Glomerular visceral epithelial cell (primary cell): ENCODE results near the gene TMEM169.
"Not testable (repeated sequence)": the region's sequence is repeated elsewhere in the genome, so short reads cannot be mapped to it uniquely, and the experiment has no call there.

Experiments used
- DNase-seq: peaks from one replicate; pipeline ENCODE4 v3.0.0-alpha.2; 2016; ENCODE audit errors: extremely low spot score

The TMEM169 gene

DNA sequence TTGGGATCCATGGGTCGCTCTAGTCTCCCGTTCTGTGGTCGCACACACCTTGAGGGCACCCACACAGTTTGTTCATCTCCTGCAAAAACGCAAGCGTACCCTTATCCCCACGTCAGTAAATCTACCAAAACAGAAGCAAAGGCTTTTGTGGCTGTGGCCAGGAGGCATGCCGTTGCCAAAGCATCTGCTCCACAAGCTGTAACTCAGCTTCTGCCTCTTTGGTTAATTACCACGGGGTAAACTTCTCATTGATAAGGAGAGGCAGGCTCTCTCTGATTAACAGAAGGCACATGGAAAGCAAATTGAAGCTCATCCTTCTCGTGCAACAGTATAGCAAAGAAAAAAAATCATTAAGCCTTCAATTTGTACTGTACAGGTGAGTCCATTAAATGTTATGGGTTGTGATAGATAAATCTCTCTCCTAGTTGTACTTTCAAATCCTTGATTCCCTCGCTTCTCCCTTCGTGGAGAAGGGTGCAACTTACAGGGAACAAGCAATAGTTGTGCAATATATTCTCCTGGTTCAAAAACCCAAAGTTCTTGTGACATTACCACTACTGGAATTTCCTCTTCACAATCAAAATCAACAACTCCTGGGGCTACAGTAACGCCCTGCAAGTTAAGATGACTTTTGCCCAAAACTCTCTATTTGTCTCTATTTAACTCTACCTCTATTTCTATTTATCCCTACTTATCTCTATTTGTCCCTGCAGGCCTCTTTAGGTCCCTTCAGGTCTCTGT lies 10.4 kb upstream of the TMEM169 start:
- no peak for DNase-seq

DNA sequence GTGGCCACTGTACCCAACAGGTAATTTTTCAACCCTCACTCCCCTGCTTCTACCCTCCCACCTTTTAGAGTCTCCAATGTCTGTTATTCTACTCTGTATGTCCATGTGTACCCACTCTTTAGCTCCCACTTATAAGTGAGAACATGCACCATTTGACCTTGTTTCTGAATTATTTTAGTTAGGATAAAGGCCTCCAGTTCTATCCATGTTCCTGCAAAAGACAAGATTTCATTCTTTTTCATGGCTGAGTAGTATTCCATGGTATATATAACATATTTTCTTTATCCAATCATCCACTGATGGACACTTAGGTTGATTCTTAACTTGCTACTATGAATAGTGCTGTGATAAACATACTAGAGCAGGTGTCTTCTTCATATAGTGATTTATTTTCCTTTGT lies 9.2 kb upstream of the TMEM169 start:
- no peak for DNase-seq

DNA sequence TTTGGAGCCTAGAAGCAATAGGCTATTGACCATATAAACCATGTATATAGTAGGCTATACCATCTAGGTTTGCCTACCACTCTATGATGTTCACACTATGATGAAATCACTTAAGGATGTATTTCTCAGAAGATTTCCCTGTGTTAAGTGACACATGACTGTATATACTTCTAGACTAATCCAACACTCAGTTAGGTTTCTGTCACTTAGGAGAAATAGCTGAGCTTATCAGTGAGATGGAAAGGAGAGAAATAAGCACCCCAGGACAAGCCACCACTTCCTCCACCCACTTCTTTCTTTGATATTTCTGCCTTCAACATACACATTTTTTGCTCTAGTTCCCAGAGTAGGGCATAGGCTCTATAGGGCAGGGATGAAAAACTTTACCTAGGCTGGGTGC lies 7.9 kb upstream of the TMEM169 start:
- DNase-seq = no peak

DNA sequence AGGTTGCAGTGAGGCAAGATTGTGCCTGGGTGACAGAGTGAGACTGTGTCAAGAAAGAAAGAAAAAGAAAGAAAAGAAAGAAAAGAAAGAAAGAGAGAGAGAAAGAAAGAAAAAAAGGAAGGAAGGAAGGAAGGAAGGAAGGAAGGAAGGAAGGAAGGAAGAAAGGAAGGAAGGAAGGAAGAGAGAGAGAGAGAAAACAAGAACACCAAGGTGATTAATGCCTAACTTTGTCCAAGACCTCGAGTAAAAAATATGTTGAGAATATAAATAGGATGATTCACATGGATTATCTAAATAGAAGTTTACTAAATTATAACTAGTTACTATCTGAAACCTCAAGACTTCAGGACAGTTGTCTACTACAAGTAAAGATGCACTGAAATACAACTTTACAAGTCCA lies 7.3 kb upstream of the TMEM169 start:
- no peak for DNase-seq

DNA sequence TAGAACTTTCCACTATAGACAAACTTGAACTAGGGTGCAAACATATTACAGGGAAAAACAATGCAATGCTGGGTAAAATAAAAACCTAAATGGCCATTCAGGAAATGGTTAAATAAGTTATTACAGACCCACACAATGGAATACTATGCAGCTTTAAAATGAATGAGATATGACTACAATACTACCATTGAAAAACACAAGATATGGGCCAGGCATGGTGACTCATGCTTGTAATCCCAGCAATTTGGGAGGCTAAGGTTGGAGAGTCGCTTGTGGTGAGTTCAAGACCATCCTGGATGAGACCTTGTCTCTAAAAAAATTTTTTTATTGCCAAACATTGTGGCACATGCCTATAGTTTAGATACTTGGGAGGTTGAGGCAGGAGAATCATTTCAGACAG lies 6.9 kb upstream of the TMEM169 start:
- DNase-seq = no peak

DNA sequence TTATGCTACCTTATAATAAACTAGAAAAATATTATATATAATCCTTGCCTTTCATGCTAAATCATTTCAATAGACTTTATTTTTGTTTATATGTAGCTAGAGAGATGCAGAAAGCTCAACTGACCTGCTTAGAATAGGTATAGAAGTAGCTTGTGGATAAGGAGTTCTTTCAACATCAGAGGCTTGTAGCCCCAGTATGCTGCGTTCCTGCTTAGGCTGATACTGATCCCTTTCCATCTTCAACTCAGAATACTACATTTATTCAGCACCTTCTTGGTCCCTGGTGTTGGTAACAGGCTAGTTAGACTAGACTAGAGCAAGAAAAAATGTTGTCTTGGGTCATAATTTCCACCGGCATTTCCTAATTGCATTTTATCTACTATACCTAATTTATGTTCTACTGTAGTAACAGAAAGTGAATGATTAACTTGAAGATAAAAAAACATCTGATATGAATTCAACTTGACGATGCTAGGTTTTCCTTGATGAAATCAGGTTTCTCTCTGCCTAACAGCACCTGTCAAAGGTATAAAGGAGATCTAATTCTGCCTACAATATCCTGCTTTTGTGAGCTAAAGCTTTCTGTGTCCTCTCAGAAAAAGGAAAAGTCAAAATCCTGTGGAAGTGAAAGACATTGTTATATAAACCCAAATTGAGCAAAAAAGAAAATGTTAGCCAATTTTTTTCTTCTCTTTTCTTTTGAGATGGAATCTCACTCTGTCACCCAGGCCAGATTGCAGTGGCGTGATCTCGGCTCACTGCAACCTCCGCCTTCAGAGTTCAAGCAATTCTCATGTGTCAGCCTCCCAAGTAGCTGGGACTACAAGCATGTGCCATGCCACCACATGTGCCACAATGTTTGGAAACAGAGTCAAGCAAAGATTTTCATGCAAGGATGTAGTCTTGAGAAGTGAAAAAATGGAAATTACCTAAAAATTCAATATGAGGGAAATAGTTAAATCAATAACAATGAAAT lies 5.9 kb upstream of the TMEM169 start:
- DNase-seq = no peak

DNA sequence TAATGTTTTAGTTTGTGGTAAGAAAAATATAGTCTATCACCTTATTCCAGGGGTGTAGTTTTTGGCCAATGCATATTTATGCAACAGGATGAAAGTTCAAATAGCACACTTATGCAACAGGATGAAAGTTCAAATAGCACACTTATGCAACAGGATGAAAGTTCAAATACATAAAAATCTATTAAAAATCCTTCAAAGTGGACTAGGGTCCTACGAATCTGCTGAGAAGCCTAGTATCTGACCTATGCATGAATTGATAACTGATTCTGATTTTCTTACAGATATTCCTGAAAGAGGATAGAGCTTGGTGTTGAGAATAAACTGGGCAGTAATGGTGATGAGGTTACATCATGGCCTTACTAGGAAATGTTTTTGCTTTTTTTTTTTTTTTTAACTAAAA lies 2.9 kb upstream of the TMEM169 start:
- no peak for DNase-seq

DNA sequence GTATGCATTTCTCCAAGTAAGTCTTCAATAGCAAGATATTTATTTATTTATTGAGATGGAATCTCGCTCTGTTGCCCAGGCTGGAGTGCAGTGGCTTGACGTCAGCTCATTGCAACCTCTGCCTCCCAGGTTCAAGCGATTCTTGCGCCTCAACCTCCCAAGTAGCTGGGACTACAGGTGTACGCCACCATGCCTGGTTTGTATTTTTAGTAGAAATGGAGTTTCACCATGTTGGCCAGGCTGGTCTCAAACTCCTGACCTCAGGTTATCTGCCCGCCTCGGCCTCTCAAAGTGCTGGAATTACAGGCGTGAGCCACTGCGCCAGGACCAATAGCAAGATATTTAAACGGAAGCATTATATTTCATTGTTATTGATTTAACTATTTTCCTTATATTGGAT lies 1.7 kb upstream of the TMEM169 start:
- DNase-seq = not testable (repeated sequence)

DNA sequence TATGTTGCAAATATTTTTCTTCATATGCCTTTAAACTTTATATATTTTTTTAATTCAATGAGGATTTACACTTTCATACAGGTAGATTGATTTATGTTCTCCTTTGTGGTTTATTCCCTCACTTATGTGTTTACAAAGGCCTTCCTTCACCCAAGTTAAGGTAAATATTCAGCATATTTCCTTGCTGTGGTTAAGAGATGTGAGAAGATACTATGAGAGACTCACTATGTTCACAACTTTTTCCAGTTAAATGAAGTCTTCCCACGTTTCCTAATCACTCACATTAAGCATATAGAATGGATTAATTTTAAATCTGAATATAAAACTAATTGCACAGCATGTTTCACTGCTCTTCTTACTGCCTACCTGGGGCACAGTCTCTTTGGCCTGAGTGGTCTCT lies 707 bp upstream of the TMEM169 start:
- no peak for DNase-seq

DNA sequence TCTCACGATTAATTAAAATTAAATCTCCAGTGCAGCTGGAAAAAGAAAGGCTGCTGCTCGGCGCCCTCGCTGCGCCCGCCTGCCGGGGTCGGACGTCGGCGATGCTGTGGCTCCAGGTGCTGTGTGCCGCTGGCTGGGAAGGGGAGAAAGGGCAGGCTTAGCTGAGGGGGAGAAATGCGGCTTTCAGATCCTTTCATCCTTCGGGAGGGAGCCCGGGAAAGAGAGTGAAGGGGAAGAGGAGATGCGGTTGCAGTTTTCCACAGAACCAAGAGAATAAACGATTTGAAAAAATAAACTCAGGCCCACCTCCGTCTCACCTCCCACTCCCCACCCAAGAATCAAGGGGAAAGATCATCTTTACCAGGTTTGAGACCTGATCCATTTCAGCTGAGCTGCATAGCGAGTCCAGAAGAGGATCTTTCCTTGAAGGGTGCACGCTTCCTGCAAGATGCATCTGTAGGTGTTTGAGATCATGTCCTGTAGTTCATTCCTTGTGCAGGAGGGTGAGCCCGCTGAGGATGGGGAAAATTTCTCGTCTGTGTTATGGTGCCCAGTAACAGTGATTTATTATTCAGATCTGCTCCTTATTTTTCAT lies 495 bp downstream of the TMEM169 start:
- peak; percentile 24 for DNase-seq

DNA sequence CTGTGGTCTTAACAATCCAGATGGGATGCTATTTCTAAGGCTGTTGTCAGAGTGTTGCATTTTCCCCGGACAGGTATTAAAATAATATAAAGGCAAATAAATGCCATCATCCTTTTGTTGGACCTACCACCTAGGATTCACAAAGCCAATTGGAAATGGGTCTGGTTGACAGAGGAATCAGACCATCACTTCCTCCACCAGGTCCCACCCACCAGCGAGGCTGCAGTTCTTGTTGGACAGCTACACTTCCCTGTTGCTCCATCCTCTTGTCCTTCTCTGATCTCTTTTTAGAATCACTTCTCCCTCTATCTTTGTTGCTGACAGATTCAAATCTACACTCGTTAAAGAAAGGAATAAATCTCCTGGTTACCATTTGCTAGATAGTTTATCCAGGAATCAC lies 1.1 kb downstream of the TMEM169 start:
- DNase-seq = peak; percentile 50

DNA sequence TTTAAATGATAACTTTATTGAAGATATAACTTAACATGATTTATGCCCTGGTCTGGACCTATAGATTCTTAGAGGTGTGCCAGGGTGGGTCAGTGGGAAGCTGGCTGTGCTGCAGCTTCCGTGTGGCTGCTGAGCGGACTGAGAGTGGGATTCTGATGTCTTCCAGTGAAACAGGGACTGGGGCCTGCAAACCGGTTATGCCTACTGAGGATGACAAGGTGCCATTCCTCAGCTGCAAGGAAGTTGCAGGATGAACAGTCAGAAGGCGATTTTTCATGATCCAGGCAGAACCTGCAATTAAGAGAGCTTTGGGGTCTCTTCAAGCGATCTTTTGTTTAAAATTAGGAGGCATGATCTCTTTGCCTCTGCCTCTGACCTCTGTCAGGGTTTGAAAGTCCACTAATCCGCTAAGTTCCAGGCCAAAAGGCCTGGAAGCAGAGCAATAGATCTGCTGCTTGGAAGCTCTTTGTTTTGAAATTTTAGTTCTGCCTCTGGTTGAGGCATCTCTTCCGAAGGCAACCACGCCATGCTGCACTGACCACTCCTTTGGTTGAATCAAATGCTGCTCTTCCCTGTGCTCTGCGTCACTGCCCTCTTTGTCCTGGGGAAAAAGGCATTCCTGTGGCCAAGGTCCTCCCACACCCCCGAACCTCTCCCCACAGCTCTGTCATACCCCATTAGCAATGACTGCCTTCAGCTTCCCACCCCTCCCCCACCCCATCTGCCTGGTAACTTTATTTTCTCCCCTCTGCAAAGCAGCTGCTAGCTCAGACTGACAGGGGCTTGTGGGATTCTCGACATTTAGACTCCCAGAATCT lies 2.0 kb downstream of the TMEM169 start:
- DNase-seq = peak; percentile 98

DNA sequence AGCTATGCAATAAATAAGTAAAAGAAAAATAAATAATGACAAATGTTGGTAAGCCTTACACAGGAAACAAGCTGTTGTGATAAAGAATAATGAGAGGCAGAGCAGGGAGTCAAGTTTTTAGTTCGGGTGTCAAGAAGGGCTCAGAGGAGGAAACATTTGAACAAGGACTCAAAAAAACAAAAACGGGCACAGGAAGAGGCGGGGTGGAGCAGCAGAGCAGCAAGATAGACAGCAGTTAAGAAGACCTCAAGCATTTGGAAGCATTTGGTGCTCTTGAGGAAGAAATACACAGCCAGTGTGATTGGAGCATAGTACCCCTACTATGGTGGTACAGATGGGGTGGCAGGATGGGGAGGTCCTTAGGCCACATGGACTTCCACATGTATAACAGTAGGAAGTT lies 2.8 kb downstream of the TMEM169 start:
- no peak for DNase-seq

DNA sequence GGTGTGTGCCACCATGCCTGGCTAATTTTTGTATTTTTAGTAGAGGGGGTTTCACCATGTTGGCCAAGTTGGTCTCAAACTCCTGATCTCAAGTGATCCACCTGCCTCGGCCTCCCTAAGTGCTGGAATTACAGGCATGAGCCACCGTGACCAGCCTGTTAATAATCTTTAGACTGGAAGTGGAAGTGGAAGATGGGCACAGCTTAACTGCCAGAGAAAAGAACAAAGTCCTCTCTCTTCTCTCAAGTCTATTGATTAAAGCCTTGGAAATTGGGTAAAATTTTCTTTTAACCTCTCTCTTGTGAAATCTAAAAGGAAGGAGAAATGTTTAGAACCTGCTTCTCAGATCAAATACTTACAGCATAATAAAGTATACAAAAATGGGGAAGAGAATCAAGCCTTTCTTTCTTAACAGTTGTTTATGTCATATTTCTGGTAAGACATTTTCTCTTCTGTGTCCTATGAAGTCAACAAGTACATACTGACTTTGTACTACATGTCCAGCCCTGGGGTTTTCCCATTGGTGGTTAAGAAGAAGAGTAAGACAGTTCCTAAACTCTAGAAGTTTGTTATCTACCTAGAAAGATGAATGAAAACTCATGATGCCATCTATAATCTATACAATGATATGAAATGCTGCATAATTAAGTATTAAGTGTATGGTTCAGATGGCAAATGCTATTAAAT lies 4.6 kb downstream of the TMEM169 start:
- DNase-seq = no peak

DNA sequence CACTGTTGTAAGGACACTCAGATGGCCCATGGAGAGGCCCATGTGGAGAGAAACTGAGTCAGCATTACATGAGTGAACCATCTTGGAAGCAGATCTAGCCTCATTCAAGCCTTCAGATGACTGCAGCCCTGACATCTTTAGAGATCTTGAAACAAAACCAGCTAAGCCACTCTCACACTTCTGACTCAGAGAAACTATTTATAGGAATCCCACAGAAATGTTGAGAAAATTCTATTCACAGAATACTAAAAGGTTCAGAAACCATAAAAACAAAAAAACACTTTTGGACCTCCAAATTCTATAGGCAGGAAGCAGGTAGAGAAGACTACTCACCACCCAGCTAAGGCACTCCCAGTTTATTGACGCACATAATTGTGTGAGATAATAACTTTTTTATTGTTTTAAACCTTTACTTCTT lies 8.7 kb downstream of the TMEM169 start:
- DNase-seq = no peak

DNA sequence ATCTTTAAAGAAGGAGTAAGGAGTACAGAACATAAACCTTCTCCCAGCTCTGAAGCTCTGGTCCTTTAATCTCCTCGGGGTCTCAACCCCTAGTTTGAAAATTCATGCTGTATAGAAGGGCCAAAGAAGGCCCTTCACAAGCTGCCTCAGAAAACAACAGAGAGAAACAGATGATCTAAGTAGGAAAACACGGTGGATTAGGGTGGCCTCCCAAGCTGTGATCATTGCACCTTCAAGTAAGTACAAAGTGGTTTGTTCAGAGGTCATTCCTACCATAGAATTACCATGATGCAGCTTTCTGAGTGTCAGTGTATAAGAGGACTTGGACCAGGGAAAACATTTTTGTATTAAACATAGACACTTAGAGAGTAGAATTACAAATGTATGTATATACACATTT lies 10.9 kb downstream of the TMEM169 start:
- DNase-seq = no peak

DNA sequence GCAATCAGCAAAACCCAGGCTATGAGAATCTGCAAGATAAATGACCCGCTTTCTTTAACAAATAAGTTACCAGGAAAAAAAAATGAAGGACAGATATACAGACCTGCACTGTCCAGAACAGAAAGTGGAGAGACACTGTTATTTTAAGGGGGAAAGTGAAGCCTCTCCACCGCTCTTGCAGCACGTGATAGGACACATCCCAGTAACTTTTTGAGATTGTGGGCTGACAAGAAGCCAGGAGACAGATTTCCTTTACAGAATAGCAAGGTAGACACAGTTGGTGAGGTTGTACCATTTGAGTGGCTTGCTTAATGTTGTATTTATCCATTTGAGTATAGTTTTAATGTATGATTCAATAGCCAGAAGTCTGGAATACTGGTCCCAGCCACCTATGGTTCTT lies 13.0 kb downstream of the TMEM169 start:
- no peak for DNase-seq

DNA sequence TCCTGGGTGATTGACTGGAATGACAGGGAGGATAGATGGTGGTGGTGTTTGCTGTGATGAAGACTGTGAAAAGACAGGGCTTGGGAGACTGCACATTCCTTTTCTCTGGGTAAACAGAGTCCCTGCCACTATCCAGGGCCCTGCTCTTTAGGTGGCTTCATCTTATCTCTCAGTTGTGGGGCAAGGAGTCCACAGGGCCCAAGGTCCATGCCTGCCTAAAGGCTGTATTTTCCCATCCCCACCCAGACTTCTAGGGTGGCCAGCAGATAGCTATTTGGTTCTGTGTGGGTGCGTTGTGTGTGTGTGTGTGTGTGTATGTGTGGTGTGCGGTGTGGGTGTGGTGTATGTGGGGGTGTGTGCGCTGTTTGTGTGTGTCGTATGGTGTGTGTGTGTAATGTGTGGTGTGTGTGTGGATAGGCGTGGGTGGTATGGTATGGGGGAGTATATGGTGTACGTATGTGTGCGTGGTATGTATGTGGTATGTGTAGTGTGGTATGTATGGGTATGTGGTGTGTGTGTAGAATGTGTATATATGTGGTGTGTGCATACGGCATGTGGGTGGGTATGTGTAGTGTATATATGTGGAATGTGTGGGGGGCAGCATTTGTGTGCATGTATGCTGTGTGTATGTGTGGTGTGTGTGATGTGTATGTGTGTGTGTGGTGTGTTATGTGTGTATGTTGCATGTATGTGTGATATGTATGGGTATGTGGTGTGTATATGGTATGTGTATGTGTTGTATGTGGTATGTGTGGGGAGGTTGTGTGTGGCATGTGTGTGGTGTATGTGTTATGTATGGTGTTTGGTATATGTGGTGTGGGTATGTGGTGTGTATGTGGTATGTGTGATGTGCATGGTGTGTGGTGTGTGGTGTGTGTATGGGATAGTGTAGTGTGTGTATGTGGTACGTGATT lies 17.0 kb downstream of the TMEM169 start:
- DNase-seq = no peak

DNA sequence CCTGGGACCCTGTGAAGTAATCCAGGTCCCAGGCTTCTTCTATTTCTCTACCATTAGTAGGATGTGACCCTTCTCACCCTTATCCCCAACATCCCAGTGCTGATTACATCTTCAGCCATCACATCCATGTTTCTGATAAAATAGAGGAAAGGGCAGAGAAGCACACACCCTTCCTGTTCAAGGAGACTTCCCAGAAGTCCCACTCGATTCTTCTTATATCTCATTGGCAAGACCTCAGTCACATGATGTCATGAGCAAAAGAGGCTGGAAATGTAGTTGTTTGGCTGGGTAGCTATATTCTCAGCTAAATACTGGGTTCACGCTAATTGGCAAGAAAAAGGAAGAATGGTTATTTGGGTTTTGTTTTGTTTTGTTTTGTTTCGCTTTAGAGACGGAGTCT lies 19.4 kb downstream of the TMEM169 start:
- DNase-seq = no peak

DNA sequence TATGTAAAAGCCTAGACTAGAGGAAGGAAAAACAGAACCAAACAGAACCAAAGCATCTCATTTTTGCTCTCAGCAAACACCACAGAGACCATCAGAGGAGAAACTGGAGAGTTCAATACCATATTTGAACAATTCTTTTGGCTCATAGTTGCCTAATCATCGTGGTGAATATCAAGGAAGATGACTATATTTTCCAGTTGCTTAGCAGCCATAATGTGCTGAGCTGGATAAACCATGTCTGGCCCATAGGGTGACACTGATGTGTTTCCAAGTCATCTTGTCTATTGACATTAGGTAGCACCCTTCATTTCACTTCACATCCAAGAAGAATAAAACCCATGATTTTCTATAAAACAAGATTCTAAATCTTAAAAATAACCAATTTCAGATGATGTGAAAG lies 21.5 kb downstream of the TMEM169 start:
- DNase-seq = peak; percentile 35
